Mammary epithelial cell (primary cell): ENCODE measurements around the gene DUSP8.
A peak's percentile ranks its signal among the peaks of the same experiment; 100 is the strongest.

Experiments
- EZH2 ChIP-seq: IDR thresholded peaks from 2 replicates; pipeline ENCODE4 v1.6.1; 2012; ENCODE audit warnings: low read length, inconsistent platforms, borderline replicate concordance
- TF ChIP-seq, protein P1 (sequence below), 2 donors: IDR thresholded peaks in 1 of 2; conservative IDR thresholded peaks in 1 of 2; 2 replicates each; pipeline ENCODE4 v1.5.1; 2011 to 2012; ENCODE audit warnings: inconsistent platforms in 2 of 2, low read length in 2 of 2, mild to moderate bottlenecking in 2 of 2, control low read depth in 1 of 2, low read depth in 1 of 2; ENCODE audit not compliant: insufficient read depth in 1 of 2; ENCODE audit errors: extremely low read depth in 1 of 2

DNA sequence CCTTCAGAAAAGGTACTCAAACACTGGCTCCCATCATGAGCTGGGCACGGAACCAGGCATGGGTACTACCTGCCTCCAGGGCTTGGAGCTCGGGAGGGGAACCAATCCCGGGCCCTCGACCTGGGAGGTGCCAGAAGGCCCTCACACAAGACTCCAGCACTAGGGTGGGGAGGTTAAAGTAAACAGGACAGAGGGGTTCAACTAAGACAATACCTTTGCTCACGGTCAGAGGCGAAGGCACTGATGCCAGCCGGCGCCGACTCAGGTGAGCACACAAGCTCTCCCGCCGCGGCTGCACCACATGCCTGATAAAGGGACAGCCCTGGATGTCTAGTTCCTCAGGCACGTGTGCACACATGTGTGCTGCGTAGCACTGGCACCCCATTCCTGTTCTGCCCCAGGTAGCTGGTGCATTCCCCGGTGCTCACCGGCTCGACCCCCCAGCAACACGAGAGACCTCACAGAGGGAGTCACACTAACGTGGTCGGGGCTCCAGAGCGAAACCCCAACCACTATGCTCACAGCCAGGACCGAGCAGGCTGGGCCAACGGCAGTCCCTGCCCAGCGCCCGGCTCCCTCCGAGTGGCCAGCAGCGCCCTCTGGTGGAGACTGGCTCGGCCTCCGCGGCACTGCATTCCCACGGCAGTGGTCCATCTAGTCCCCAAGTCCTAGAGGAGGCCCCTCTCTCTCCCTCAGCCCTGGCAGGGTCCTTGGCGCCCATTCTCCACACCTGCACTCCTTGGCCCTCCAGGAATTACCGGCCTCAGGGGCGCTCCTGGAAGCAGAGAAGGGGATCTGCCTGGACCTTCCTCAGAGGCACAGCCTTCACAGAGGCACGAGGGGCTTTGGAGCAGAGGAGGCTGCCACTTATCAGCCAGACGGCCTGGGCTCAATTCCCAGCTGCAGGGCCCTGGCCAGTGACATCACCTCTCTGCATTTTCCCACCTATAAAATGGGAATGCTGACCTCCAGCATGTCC is 56.7 kb downstream of the DUSP8 start:
- TF ChIP-seq EZH2: no peak
- TF ChIP-seq, protein P1, sequence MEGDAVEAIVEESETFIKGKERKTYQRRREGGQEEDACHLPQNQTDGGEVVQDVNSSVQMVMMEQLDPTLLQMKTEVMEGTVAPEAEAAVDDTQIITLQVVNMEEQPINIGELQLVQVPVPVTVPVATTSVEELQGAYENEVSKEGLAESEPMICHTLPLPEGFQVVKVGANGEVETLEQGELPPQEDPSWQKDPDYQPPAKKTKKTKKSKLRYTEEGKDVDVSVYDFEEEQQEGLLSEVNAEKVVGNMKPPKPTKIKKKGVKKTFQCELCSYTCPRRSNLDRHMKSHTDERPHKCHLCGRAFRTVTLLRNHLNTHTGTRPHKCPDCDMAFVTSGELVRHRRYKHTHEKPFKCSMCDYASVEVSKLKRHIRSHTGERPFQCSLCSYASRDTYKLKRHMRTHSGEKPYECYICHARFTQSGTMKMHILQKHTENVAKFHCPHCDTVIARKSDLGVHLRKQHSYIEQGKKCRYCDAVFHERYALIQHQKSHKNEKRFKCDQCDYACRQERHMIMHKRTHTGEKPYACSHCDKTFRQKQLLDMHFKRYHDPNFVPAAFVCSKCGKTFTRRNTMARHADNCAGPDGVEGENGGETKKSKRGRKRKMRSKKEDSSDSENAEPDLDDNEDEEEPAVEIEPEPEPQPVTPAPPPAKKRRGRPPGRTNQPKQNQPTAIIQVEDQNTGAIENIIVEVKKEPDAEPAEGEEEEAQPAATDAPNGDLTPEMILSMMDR (conservative IDR thresholded peaks at IDR 0.05 in 1 of 2, IDR thresholded peaks at IDR 0.05 in 1 of 2; ENCODE audit: extremely low read depth in 1 of 2, insufficient read depth in 1 of 2, low read depth in 1 of 2, low read length in 2 of 2): peak; percentile 81 to 92
